Prostate gland (tissue), 2 donors: ENCODE data around the gene RPS6KC1. TPM values are rescaled to one million over a fixed set of nuclear protein-coding genes. Genes with fewer than 3 reads are reported as not detected.
"Not testable (repeated sequence)": the region's sequence is repeated elsewhere in the genome, so short reads cannot be mapped to it uniquely, and the experiment has no call there.

Experiments used
- DNase-seq: peaks from one replicate; pipeline ENCODE4 v3.0.0-alpha.2; 2019; ENCODE audit warnings: low spot score
- H3K27ac ChIP-seq, 2 donors: fragments of 200-600 bp; sonication (generic); 2 replicates each; pipeline ENCODE4 v1.5.1; 2017 to 2019
- H3K27me3 ChIP-seq: fragments of 200-600 bp; sonication (generic); replicated peaks from 2 replicates; pipeline ENCODE4 v1.5.1; 2019; ENCODE audit not compliant: insufficient read depth
- H3K36me3 ChIP-seq, 2 donors: fragments of 200-600 bp; sonication (generic); 1 replicate in 1 of 2; 2 replicates in 1 of 2; pipeline versions ENCODE4 v1.5.1 to v1.8.1; 2017 to 2019
- H3K4me1 ChIP-seq: fragments of 200-600 bp; sonication (generic); replicated peaks from 2 replicates; pipeline ENCODE4 v1.5.1; 2019
- H3K4me3 ChIP-seq, 2 donors: fragments of 200-600 bp; sonication (generic); 2 replicates each; pipeline ENCODE4 v1.5.1; 2017 to 2019
- H3K9me3 ChIP-seq: fragments of 200-600 bp; sonication (generic); 2 replicates; pipeline ENCODE4 v1.5.1; 2017
- POLR2A ChIP-seq: fragments of 450-650 bp; IDR thresholded peaks from one replicate; pipeline ENCODE4 v1.6.1; 2016; ENCODE audit warnings: antibody characterized with exemption, mild to moderate bottlenecking
- POLR2AphosphoS5 ChIP-seq: sonication (generic); formaldehyde crosslinking; IDR thresholded peaks from one replicate; pipeline ENCODE4 v1.6.1; 2017; ENCODE audit warnings: antibody characterized with exemption
- WGBS: methylation state at CpG from one replicate; pipeline ENCODE4 v1.1.5; 2018; 5-methylcytosine and 5-hydroxymethylcytosine counted together
- intact Hi-C: fragments of 100-400 bp; cut with DNase I; formaldehyde crosslinking; loops from one replicate; pipeline ENCODE4 v1.14.2; 2022
- total RNA-seq, 2 donors: library from RNA; depleted of rRNA; stranded (reverse); fragments of >200 nt; gene quantifications; one replicate each; pipeline ENCODE4 v1.1.0, GENCODE V29; 2016
- TF ChIP-seq, protein P1 (sequence below), 4 experiments: fragments of 200-600 bp in 2 of 4; fragments of 450-650 bp in 2 of 4; sonication (generic) in 2 of 4; IDR thresholded peaks; 1 replicate in 3 of 4; 2 replicates in 1 of 4; pipeline ENCODE4 v1.5.1; 2016 to 2019; ENCODE audit warnings: antibody characterized with exemption in 4 of 4, mild to moderate bottlenecking in 2 of 4, moderate library complexity in 2 of 4

The RPS6KC1 gene
- total RNA-seq, 2 donors from 2014 or later, result 32.6 to 35.3 TPM

DNA sequence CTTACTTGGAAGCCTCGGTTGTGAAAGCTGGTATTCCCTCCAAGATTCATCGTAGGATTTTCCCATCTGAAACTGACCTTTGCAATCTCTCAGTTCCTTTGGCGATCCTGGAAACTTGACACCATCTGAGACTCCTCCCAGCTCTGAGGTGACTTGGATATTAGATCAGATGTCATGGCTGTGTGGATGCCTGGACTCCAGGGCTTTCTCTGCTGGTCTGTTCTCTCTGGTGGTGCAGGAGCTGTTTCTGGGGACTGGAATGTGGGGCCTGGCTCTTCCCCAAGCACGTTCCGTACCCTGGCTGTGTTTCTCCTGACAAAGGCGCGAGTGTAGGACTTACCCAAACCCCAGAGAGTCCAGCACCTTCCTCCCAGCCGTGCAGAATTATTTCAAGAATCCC, 252.2 kb downstream of the RPS6KC1 start:
- H3K9me3 ChIP-seq, result no peaks in the 10 kb centered on the region
- H3K36me3 ChIP-seq, result no peaks in the 10 kb centered on the region
- H3K27me3 ChIP-seq, result no peaks in the 10 kb centered on the region
- H3K4me1 ChIP-seq, result no peaks in the 10 kb centered on the region
- DNase-seq, result no peak
- WGBS, result 26% methylated on average over 8 of the region's 8 CpGs
- no peak for TF ChIP-seq POLR2AphosphoS5
- TF ChIP-seq, protein P1, sequence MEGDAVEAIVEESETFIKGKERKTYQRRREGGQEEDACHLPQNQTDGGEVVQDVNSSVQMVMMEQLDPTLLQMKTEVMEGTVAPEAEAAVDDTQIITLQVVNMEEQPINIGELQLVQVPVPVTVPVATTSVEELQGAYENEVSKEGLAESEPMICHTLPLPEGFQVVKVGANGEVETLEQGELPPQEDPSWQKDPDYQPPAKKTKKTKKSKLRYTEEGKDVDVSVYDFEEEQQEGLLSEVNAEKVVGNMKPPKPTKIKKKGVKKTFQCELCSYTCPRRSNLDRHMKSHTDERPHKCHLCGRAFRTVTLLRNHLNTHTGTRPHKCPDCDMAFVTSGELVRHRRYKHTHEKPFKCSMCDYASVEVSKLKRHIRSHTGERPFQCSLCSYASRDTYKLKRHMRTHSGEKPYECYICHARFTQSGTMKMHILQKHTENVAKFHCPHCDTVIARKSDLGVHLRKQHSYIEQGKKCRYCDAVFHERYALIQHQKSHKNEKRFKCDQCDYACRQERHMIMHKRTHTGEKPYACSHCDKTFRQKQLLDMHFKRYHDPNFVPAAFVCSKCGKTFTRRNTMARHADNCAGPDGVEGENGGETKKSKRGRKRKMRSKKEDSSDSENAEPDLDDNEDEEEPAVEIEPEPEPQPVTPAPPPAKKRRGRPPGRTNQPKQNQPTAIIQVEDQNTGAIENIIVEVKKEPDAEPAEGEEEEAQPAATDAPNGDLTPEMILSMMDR (IDR thresholded peaks at IDR 0.05), result no peak
- TF ChIP-seq POLR2A, result no peak
- H3K27ac ChIP-seq, result no peak overlapping the region
- intact Hi-C loops, result no loop called here
- H3K4me3 ChIP-seq, result no peak overlapping the region

DNA sequence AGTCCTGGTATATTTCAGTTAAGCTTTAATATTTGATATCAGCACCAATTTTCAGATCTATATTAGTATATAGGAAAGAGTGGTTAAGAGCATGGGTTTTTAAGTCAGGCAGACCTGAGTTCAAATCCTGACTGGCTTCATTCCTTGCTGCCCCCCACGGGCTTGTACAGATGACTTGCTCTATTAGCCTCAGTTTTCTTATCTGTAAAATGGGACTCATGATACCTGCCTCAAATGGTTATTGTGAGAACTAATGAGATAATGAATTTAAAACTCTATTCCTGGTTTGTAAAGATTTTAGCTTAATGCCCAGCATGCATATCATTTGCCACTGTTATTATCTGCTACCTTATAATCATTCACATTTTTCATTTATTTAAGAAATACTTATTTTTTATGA, 264.5 kb downstream of the RPS6KC1 start:
- Histone ChIP-seq H3K4me3 (no peak overlapping the region), H3K36me3 (no peaks in the 10 kb centered on the region), H3K27me3 (no peaks in the 10 kb centered on the region), H3K4me1 (no peaks in the 10 kb centered on the region), H3K9me3 (no peaks in the 10 kb centered on the region), H3K27ac (no peak overlapping the region)
- intact Hi-C loops, result no loop called here
- TF ChIP-seq POLR2AphosphoS5, result no peak
- no peak for TF ChIP-seq POLR2A
- TF ChIP-seq, protein P1 (IDR thresholded peaks at IDR 0.05), result no peak
- WGBS, result 82% methylated on average over 1 of the region's 1 CpG
- DNase-seq, result no peak

DNA sequence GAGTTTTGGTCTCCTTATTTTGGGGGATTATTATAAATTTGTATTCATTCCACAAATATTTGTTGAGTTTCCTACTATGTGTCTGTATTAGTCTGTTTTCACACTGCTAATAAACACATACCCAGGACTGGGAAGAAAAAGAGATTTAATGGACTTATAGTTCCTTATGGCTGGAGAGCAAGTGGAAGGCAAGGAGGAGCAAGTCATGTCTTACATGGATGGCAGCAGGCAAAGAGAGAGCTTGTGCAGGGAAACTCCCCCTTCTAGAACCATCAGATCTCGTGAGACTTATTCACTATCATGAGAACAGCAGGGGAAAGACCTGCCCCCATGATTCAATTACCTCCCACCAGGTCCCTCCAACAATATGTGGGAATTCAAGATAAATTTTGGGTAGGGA, 267.4 kb downstream of the RPS6KC1 start:
- H3K27ac ChIP-seq, H3K4me3 ChIP-seq, H3K9me3 ChIP-seq, intact Hi-C loops, H3K36me3 ChIP-seq, H3K4me1 ChIP-seq, H3K27me3 ChIP-seq, DNase-seq: not testable (repeated sequence)
- whole genome bisulfite sequencing, result 96% methylated on average over 1 of the region's 1 CpG

DNA sequence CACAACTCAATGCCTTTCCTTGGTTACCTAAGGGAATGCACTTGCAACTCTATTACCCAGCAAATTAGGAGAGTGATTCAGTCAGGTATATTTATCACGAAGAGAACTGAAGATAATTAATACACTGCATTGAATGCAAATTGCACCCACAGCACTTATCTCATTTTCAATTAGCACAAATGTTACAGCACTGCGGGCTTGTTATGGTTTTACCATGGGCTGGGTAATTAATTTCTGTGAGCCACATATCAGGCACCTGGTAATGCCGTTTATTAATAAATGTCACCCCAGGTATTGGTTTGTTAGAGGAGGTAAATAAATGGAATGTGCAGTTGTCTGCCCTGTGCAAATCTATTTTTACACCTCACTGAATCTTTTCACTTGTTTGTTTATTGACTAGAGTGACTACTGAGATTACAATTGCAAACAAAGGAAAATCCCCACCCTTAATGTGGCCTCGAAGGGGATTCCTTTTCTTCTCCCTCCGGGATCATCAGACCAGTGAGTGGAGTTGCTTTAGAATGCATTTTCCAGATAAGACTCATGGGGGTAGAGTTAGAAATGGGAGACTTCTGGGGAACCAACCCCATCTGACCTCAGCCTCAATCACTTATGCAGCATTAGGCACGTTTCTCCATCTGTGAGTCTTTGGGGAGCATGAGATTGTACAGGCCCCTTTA, 269.3 kb downstream of the RPS6KC1 start:
- Histone ChIP-seq H3K36me3 (no peaks in the 10 kb centered on the region), H3K9me3 (no peaks in the 10 kb centered on the region), H3K4me1 (no peaks in the 10 kb centered on the region), H3K27me3 (no peaks in the 10 kb centered on the region), H3K27ac (no peak overlapping the region), H3K4me3 (no peak overlapping the region)
- 54% methylated on average over 6 of the region's 6 CpGs for WGBS
- DNase-seq, result no peak
- TF ChIP-seq POLR2A, result no peak
- TF ChIP-seq, protein P1 (IDR thresholded peaks at IDR 0.05), result no peak
- no peak for TF ChIP-seq POLR2AphosphoS5
- intact Hi-C loops, result no loop called here

Other genes starting within 250 kb of the RPS6KC1 start
- gene SPATA45, start 203.6 kb upstream of the RPS6KC1 start, total RNA-seq, result not detected
- 10 to 100 TPM; 11.1 to 13.4 TPM for gene FLVCR1, start 193.0 kb upstream of the RPS6KC1 start, total RNA-seq
- gene VASH2, start 100.7 kb upstream of the RPS6KC1 start, total RNA-seq, result 1 to 10 TPM; 2.6 to 2.7 TPM
- gene ANGEL2, start 35.4 kb upstream of the RPS6KC1 start, total RNA-seq, result 10 to 100 TPM; 54.0 to 57.3 TPM